Measurements from ENCODE around the gene TOM1L2.

- TF ChIP-seq CTCF (IDR thresholded peaks at IDR 0.05; ENCODE audit: poor library complexity, severe bottlenecking) (no peak), EZH2 (IDR thresholded peaks at IDR 0.05; ENCODE audit: borderline replicate concordance, insufficient read depth, low read length, poor library complexity, severe bottlenecking) (no peak), POLR2AphosphoS5 (IDR thresholded peaks at IDR 0.05) (no peak), REST (IDR thresholded peaks at IDR 0.05; ENCODE audit: borderline replicate concordance) (no peak)
These were observed 15.1 kb upstream of the TOM1L2 start for GRCh38 chr17:17987187-17987896.

All from neural cell (in vitro differentiated cells).